Upper lobe of left lung (tissue), 4 donors: ENCODE results near the gene ATXN7.

Experiments used
- POLR2A ChIP-seq, 4 donors: fragments of 450-650 bp; IDR thresholded peaks; one replicate each; pipeline ENCODE4 v1.5.1; 2016 to 2017; ENCODE audit warnings: antibody characterized with exemption in 4 of 4, mild to moderate bottlenecking in 2 of 4
- POLR2AphosphoS5 ChIP-seq, 2 donors: sonication (generic); formaldehyde crosslinking; IDR thresholded peaks; one replicate each; pipeline ENCODE4 v1.5.1; 2017; ENCODE audit warnings: antibody characterized with exemption in 2 of 2

DNA sequence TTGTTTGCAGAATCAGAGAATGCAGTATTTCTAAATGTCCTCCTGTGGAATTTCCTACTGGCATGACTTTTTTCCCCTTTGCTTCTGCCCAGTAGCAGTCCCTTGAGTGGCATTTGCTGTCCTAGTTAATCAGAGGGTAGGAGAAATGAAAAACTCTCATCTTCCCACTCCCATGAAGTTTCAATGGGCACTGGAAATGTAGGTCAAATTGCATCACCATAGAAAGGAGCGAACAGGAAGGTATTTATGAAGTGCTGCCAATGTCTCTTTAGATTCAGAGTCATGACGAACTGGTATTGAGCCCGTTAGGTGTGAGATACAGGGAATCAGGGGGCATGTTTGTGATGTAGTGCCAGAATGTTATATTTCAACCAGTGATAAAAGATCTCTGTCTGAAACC is 23.2 kb downstream of the ATXN7 start:
- TF ChIP-seq POLR2A (IDR thresholded peaks at IDR 0.05) (no peak), POLR2AphosphoS5 (IDR thresholded peaks at IDR 0.05) (no peak)
